ENCODE data around the gene LRPAP1.
"Not testable (repeated sequence)": the region's sequence is repeated elsewhere in the genome, so short reads cannot be mapped to it uniquely, and the experiment has no call there.

Gene LRPAP1

GRCh38 chr4:3470244-3471097, 61.8 kb downstream of the LRPAP1 start:
- DNase-seq, result no peak

- DNase-seq, result no peak
Measured at GRCh38 chr4:3469386-3470243, 62.6 kb downstream of the LRPAP1 start.

- DNase-seq, result no peak
Measured at GRCh38 chr4:3468804-3469203, 63.4 kb downstream of the LRPAP1 start.

- DNase-seq, result no peak
Measured at GRCh38 chr4:3468154-3468553, 64.1 kb downstream of the LRPAP1 start.

GRCh38 chr4:3467601-3468031, 64.6 kb downstream of the LRPAP1 start:
- DNase-seq, result no peak

GRCh38 chr4:3466691-3467600, 65.3 kb downstream of the LRPAP1 start:
- DNase-seq, result no peak

GRCh38 chr4:3465698-3466671, 66.2 kb downstream of the LRPAP1 start:
- no peak for DNase-seq

GRCh38 chr4:3464911-3465697, 67.1 kb downstream of the LRPAP1 start:
- DNase-seq, result no peak

- DNase-seq, result no peak
Measured at GRCh38 chr4:3464349-3464905, 67.8 kb downstream of the LRPAP1 start.

- no peak for DNase-seq
Measured at GRCh38 chr4:3463556-3464348, 68.5 kb downstream of the LRPAP1 start.

GRCh38 chr4:3462790-3463415, 69.3 kb downstream of the LRPAP1 start, which contains the start of gene DOK7:
Gene DOK7 (plus strand): TSS chr4:3463306. CDS start chr4:3463376, 70 bp downstream.
- no peak for DNase-seq

GRCh38 chr4:3462321-3462789, 69.9 kb downstream of the LRPAP1 start:
- no peak for DNase-seq

GRCh38 chr4:3461515-3462291, 70.5 kb downstream of the LRPAP1 start:
- no peak for DNase-seq

- DNase-seq, result no peak
Measured at GRCh38 chr4:3460926-3461325, 71.3 kb downstream of the LRPAP1 start.

GRCh38 chr4:3459156-3459555, 73.1 kb downstream of the LRPAP1 start:
- DNase-seq, result not testable (repeated sequence)

- DNase-seq, result no peak
Measured at GRCh38 chr4:3458371-3458770, 73.9 kb downstream of the LRPAP1 start.

- not testable (repeated sequence) for DNase-seq
Measured at GRCh38 chr4:3455596-3455995, 76.6 kb downstream of the LRPAP1 start.
